ENCODE results near the gene SLC22A7.
"Not testable (repeated sequence)": the region's sequence is repeated elsewhere in the genome, so short reads cannot be mapped to it uniquely, and the experiment has no call there.

The SLC22A7 gene

DNA sequence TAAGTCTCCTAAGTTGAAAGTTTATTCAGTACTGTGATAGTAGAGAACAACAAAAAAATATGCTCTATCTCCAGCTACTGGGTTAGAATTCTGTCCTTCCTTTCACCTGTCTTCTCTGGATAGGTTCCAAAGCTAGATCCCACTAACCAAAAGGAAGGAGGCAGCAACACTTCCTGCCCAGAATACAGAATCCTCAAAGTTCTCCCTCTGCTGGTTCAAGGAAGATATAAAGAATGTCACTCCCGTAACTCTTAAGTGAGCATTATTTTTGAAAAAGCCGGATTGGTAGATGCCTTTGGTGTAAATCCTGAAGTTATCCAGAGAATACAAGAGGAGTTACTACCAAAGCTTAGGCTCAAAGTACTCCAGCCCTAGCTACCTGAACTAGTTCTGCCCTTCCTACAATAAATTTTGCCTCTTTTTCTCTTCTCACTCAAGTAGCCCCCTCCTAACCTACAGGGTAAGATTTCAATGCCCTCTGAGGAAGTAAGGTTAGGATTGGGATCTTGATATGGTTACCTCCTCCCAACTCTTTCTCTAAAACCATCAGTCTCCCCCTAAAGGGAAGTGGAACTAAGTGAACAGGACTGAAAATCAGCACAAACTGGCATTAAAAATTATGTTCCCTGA, 36.5 kb downstream of the SLC22A7 start:
- in situ Hi-C loops (cut with HindIII; ENCODE audit: low sequenced_read_pairs): no loop called here

DNA sequence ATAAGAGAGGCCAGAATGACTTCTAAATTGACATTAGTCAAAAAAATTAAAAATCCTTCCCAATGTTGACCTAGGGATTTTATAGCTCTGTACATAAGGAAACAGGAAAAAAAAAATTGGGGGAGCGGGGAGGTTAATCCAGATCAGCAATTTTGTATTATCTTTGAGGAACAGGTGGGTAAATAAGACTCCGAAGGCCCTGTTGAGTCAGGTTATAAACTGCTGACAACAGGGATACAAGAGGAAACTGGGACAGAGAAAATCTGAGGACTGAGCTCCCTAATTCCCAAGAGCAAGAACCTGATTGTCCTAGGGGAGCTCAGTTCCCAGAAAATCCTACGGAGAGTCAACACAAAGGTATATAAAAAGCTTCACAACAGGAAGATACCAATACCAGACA, 37.4 kb downstream of the SLC22A7 start:
- in situ Hi-C loops (cut with HindIII; ENCODE audit: low sequenced_read_pairs): no loop called here

DNA sequence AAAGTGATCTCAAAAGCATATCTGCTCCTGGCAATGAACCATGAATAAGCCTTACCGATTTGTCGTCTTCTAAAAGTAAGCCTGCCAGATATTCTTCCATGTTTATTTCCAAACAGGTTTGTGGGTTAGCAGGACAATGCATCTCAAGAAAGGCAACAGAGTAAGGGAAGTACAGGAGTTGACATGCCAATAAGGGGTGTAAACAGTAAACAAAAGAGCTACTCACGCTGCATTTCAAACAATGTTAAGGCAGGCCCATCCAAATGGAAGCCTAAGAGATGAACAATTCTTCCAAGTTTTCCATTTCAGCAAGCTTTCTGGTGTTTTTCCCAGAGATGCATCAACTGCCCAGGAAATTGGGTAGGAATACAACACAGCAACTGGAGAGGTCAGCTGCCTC, 38.3 kb downstream of the SLC22A7 start:
- in situ Hi-C loops (cut with HindIII; ENCODE audit: low sequenced_read_pairs): no loop called here

DNA sequence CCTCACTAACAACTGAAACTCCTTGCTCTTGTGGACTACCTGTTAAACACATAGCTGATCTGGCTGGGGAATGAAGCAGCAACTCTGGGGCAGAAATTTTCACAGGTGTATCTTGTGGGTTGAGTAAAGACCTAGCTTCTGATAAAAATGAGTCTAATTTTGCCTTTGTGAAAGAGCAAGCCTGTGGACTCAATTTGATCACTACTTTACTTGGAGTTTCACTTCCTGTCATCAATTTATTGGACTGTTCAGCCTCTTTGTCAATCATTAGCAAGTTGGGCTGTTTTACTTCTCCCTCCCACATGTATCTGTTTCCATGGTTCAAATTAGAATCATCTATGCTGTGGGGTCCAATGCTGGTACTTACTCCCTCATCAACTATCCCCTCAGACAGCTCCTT, 40.2 kb downstream of the SLC22A7 start:
- in situ Hi-C loops (cut with HindIII; ENCODE audit: low sequenced_read_pairs): no loop called here

DNA sequence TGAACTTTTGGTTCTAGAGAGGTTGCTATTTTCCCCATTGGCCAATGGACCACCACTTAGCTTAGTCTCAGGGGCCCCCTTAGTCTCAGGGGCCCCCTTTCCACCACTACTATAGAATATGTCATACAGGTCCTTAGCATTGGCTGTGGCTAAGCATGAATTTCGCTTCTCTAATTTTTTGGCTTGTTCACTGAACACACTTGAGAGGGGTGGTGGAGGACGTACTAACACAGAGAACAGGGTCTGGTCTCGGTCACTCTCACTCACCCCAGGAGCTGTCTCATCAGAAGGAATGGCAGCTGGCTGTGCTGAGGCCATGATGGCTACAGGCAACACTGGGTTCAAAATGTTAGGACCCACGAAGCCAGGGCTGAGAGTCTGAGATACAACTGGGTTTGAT, 41.1 kb downstream of the SLC22A7 start:
- in situ Hi-C loops (cut with HindIII; ENCODE audit: low sequenced_read_pairs): no loop called here

DNA sequence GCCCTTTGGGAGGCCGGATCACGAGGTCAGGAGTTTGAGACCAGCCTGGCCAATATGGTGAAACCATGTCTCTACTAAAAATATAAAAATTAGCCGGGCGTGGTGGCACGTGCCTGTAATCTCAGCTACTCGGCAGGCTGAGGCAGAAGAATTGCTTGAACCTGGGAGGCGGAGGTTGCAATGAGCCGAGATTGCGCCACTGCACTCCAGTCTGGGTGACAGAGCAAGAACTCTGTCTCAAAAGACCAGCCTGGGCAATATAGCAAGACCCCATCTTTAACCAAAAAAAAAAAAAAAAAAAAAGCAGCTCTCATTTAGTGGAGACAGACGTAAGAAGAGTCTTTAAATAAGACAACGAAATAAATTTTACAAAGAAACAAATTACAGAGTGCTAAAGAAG, 48.2 kb downstream of the SLC22A7 start:
- in situ Hi-C loops (cut with HindIII; ENCODE audit: low sequenced_read_pairs): not testable (repeated sequence)

DNA sequence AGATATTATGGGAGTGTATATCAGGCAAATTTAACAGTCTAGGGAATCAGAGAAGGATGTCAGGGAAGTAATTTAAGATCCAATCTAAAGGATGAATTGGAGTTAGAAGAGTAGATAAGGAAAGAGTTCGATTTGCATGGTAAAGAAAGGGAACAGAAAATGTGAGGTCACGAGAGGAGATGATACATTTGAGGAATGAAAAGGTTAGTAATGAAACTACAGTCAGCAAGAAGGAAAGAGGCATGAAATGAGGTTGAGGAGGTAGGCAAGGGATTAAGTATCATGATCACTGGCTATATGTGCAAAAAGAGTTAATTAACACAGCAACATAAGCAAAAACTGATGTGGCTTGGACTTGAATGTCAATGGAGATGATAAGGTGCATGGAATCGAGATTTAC, 49.0 kb downstream of the SLC22A7 start:
- in situ Hi-C loops (cut with HindIII; ENCODE audit: low sequenced_read_pairs): no loop called here

DNA sequence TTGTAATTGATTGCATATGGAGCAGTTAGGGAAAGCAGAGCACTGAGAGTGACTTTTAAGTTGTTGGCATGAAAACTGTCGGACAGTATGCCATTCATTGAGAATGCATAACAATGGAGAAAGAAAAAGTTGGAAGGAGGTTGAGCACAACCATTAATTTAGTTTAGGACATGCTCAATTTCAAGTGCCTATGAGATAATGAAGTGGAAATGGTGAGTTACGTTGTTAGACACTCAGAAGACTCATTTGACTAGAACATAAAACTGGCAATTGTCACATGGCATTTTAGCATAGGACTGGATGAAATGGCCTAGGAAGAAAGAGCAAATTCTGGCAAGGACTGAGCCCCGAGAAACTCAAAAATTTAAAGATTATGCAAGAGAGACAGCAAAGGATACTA, 49.4 kb downstream of the SLC22A7 start:
- in situ Hi-C loops (cut with HindIII; ENCODE audit: low sequenced_read_pairs): no loop called here

DNA sequence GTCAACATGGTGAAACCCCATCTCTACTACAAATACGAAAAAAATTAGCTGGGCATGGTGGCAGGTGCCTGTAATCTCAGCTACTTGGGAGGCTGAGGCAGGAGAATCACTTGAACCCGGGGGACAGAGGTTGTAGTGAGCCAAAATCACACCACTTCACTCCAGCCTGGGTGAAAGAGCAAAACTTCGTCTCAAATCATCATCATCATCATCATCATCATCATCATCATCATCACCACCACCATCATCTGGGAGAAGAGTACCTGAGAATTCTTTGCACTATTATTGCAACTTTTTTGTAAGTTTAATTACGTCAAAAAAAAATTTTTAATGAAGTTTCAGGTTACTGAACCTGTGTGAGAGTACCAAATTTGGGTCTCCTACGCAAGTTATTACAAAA, 53.9 kb downstream of the SLC22A7 start:
- in situ Hi-C loops (cut with HindIII; ENCODE audit: low sequenced_read_pairs): not testable (repeated sequence)
